Measurements from ENCODE around the gene NPR3.

GRCh38 chr5:32733590-32734340, 22.6 kb downstream of the NPR3 start:
- TF ChIP-seq POLR2A (IDR thresholded peaks at IDR 0.05; ENCODE audit: low read depth, low read length) (no peak), SPI1 (IDR thresholded peaks at IDR 0.05; ENCODE audit: low read depth, low read length) (peak; percentile 9; the same call in 1 of the 2 replicates), POLR2AphosphoS5 (IDR thresholded peaks at IDR 0.05; ENCODE audit: low read depth, low read length) (no peak), TAF1 (IDR thresholded peaks at IDR 0.05; ENCODE audit: low read depth, low read length) (no peak)

All from GM12891 (cell line).